H1 (cell line): ENCODE measurements around the gene RAMACL. TPM values are rescaled to one million over a fixed set of nuclear protein-coding genes. Genes with fewer than 3 reads are reported as not detected.

Source experiments
- CTCF ChIA-PET: fragments of 300-600 bp; sonication (Branson Sonifier 250); formaldehyde crosslinking; loops from one replicate; lab custom pipeline; 2021; ENCODE audit not compliant: partially characterized antibody; lab: Charles Lee
- POLR2A ChIA-PET: fragments of 300-600 bp; sonication (Branson Sonifier 250); formaldehyde crosslinking; loops from one replicate; lab custom pipeline; 2021; ENCODE audit warnings: inconsistent platforms; ENCODE audit not compliant: partially characterized antibody; lab: Charles Lee
- DNase-seq, 2 experiments: peaks; one replicate each; pipeline versions ENCODE4 v3.0.0 to v3.0.0-alpha.2; 2010 to 2022; ENCODE audit warnings: low spot score in 2 of 2, low read depth in 1 of 2, mixed read lengths in 1 of 2
- FAIRE-seq: peaks from 2 replicates; lab custom pipeline; 2011; peaks lifted over from hg19 to GRCh38; lab: Jason Lieb, UNC
- H2AFZ ChIP-seq: 2 replicates; pipeline ENCODE4 v1.8.1; 2012; ENCODE audit warnings: low read length, inconsistent platforms
- H2AK5ac ChIP-seq: 2 replicates; pipeline ENCODE4 v1.6.1; 2013; ENCODE audit warnings: low read depth, low read length
- H2BK120ac ChIP-seq: replicated peaks from 2 replicates; pipeline ENCODE3; 2013; ENCODE audit warnings: low read depth, low read length, inconsistent platforms
- H2BK12ac ChIP-seq: 2 replicates; pipeline ENCODE4 v1.6.1; 2013; ENCODE audit warnings: low read depth, low read length
- H2BK15ac ChIP-seq: 2 replicates; pipeline ENCODE4 v1.6.1; 2013; ENCODE audit warnings: low read length
- H2BK20ac ChIP-seq: 2 replicates; pipeline ENCODE4 v1.6.1; 2013; ENCODE audit warnings: low read length
- H2BK5ac ChIP-seq: 2 replicates; pipeline ENCODE4 v1.6.1; 2013; ENCODE audit warnings: low read depth, low read length
- H3K14ac ChIP-seq: 2 replicates; pipeline ENCODE4 v1.6.1; 2013; ENCODE audit warnings: inconsistent platforms; ENCODE audit not compliant: insufficient read length
- H3K18ac ChIP-seq: 2 replicates; pipeline ENCODE4 v1.6.1; 2013; ENCODE audit warnings: low read length; ENCODE audit errors: extremely low read depth
- H3K23ac ChIP-seq: 2 replicates; pipeline ENCODE4 v1.6.1; 2013; ENCODE audit warnings: inconsistent platforms; ENCODE audit not compliant: insufficient read length
- H3K23me2 ChIP-seq: 2 replicates; pipeline ENCODE4 v1.6.1; 2013; ENCODE audit warnings: low read depth, low read length
- H3K27ac ChIP-seq: 2 replicates; pipeline ENCODE4 v1.6.1; 2011; ENCODE audit warnings: low read depth, low read length, inconsistent platforms
- H3K27me3 ChIP-seq, 4 experiments: replicated peaks in 1 of 4; 1 replicate in 1 of 4; 2 replicates in 3 of 4; pipeline versions ENCODE4 v1.6.1 to v1.8.1; 2011 to 2013; ENCODE audit warnings: low read length in 3 of 4, mild to moderate bottlenecking in 3 of 4, inconsistent platforms in 2 of 4, mixed read lengths in 2 of 4, moderate library complexity in 1 of 4; ENCODE audit not compliant: control insufficient read depth in 3 of 4, insufficient read depth in 3 of 4; ENCODE audit errors: extremely low read depth in 1 of 4
- H3K36me3 ChIP-seq, 4 experiments: 2 replicates each; pipeline versions ENCODE4 v1.6.1 to v1.8.1; 2011 to 2013; ENCODE audit warnings: mild to moderate bottlenecking in 4 of 4, low read length in 3 of 4, moderate library complexity in 2 of 4, control low read depth in 1 of 4, inconsistent platforms in 1 of 4; ENCODE audit not compliant: insufficient read depth in 4 of 4, control insufficient read depth in 2 of 4
- H3K4ac ChIP-seq: replicated peaks from 2 replicates; pipeline ENCODE3; 2013; ENCODE audit warnings: low read length, low read depth, mixed read lengths, inconsistent platforms; ENCODE audit not compliant: insufficient read length
- H3K4me1 ChIP-seq, 4 experiments: replicated peaks in 1 of 4; 1 replicate in 1 of 4; 2 replicates in 3 of 4; pipeline versions ENCODE4 v1.6.1 to v1.8.1; 2011 to 2013; ENCODE audit warnings: low read length in 3 of 4, inconsistent platforms in 2 of 4, mixed read lengths in 1 of 4; ENCODE audit not compliant: insufficient read depth in 4 of 4, control insufficient read depth in 3 of 4
- H3K4me2 ChIP-seq, 2 experiments: 2 replicates each; pipeline versions ENCODE4 v1.6.1 to v1.8.1; 2011 to 2013; ENCODE audit warnings: low read depth in 2 of 2, low read length in 2 of 2, control low read depth in 1 of 2, inconsistent platforms in 1 of 2, mild to moderate bottlenecking in 1 of 2; ENCODE audit not compliant: insufficient read depth in 1 of 2
- H3K4me3 ChIP-seq, 4 experiments: fragments of 200-600, 300-600 bp in 1 of 4; sonication (generic), shearing (Covaris generic), sonication (Bioruptor Twin) in 1 of 4; 2 replicates each; pipeline versions ENCODE4 v1.5.1 to v1.8.1; 2011 to 2016; ENCODE audit warnings: low read length in 4 of 4, low read depth in 3 of 4, control low read depth in 2 of 4, inconsistent platforms in 2 of 4, mild to moderate bottlenecking in 2 of 4, mixed read lengths in 1 of 4, moderate library complexity in 1 of 4; ENCODE audit not compliant: insufficient read depth in 2 of 4; ENCODE audit errors: extremely low read depth in 1 of 4
- H3K56ac ChIP-seq: replicated peaks from 2 replicates; pipeline ENCODE3; 2013; ENCODE audit warnings: low read depth, mild to moderate bottlenecking, mixed read lengths, low read length, inconsistent platforms; ENCODE audit not compliant: insufficient read length
- H3K79me1 ChIP-seq: 2 replicates; pipeline ENCODE4 v1.6.1; 2013; ENCODE audit warnings: low read depth, low read length, control low read depth
- H3K79me2 ChIP-seq, 2 experiments: 2 replicates each; pipeline versions ENCODE4 v1.6.1 to v1.8.1; 2012 to 2013; ENCODE audit warnings: low read length in 2 of 2, mild to moderate bottlenecking in 2 of 2, inconsistent platforms in 1 of 2; ENCODE audit not compliant: insufficient read depth in 2 of 2, control insufficient read depth in 1 of 2
- H3K9ac ChIP-seq, 4 experiments: replicated peaks in 1 of 4; 1 replicate in 1 of 4; 2 replicates in 3 of 4; pipeline versions ENCODE4 v1.6.1 to v1.8.1; 2011 to 2013; ENCODE audit warnings: low read depth in 3 of 4, low read length in 3 of 4, control low read depth in 2 of 4, mild to moderate bottlenecking in 2 of 4, moderate library complexity in 2 of 4, inconsistent platforms in 1 of 4; ENCODE audit errors: extremely low read depth in 1 of 4
- H3K9me3 ChIP-seq, 2 experiments: 2 replicates each; pipeline versions ENCODE4 v1.6.1 to v1.8.1; 2012 to 2013; ENCODE audit warnings: mild to moderate bottlenecking in 2 of 2, moderate library complexity in 2 of 2, control low read depth in 1 of 2, inconsistent platforms in 1 of 2, low read depth in 1 of 2, low read length in 1 of 2, mixed read lengths in 1 of 2; ENCODE audit not compliant: insufficient read depth in 2 of 2
- H4K20me1 ChIP-seq, 2 experiments: replicated peaks in 1 of 2; 2 replicates each; pipeline versions ENCODE3 to v1.8.1; 2011 to 2013; ENCODE audit warnings: inconsistent platforms in 2 of 2, low read length in 2 of 2, mild to moderate bottlenecking in 1 of 2; ENCODE audit not compliant: insufficient read depth in 2 of 2, control insufficient read depth in 1 of 2
- H4K5ac ChIP-seq: 2 replicates; pipeline ENCODE4 v1.6.1; 2013; ENCODE audit warnings: low read length, low read depth, mixed read lengths, inconsistent platforms; ENCODE audit not compliant: insufficient read length
- H4K8ac ChIP-seq: 2 replicates; pipeline ENCODE4 v1.8.0; 2013; ENCODE audit warnings: mild to moderate bottlenecking, moderate library complexity, low read length, inconsistent platforms; ENCODE audit not compliant: insufficient read depth; ENCODE audit errors: extremely low read depth
- H4K91ac ChIP-seq: replicated peaks from 2 replicates; pipeline ENCODE3; 2013; ENCODE audit warnings: low read length, mixed read lengths, inconsistent platforms; ENCODE audit not compliant: insufficient read length
- FOSL1 ChIP-seq: IDR thresholded peaks from 2 replicates; pipeline ENCODE4 v1.6.1; 2011; ENCODE audit warnings: mild to moderate bottlenecking, low read depth, low read length, moderate library complexity; ENCODE audit not compliant: insufficient read depth
- POU5F1 ChIP-seq: IDR thresholded peaks from 2 replicates; pipeline ENCODE4 v1.6.1; 2011; ENCODE audit warnings: low read depth, mild to moderate bottlenecking, low read length, moderate library complexity
- SP4 ChIP-seq: IDR thresholded peaks from 2 replicates; pipeline ENCODE4 v1.6.1; 2012; ENCODE audit warnings: low read length, inconsistent platforms
- TCF12 ChIP-seq: IDR thresholded peaks from 2 replicates; pipeline ENCODE4 v1.6.1; 2011; ENCODE audit warnings: low read depth, mild to moderate bottlenecking, low read length
- ZNF274 ChIP-seq: IDR thresholded peaks from 2 replicates; pipeline ENCODE4 v1.7.0; 2012; ENCODE audit warnings: low read length, borderline replicate concordance; ENCODE audit errors: extremely low read depth
- WGBS, 2 experiments: shearing (Covaris generic) in 1 of 2; methylation state at CpG; one replicate each; pipeline versions ENCODE4 v1.1.6 to v1.1.7; 2013 to 2015; ENCODE audit warnings: low lambda C conversion rate in 2 of 2, mixed read lengths in 2 of 2, inconsistent platforms in 1 of 2, low coverage in 1 of 2, missing lambda C conversion rate in 1 of 2; ENCODE audit not compliant: insufficient replicate concordance in 2 of 2, insufficient coverage in 1 of 2, insufficient read length in 1 of 2; ENCODE audit errors: extremely low coverage in 1 of 2, missing lambda C conversion rate in 1 of 2; 5-methylcytosine and 5-hydroxymethylcytosine counted together
- polyA plus RNA-seq, 7 experiments: library from polyadenylated mRNA; depleted of rRNA in 3 of 7; stranded (reverse) in 5 of 7; unstranded in 2 of 7; fragments of >200 nt in 5 of 7; fragments of 200-250 nt in 2 of 7; gene quantifications; 1 replicate in 5 of 7; 2 replicates in 1 of 7; 4 replicates in 1 of 7; pipeline versions ENCODE4 v1.2.1 to v1.2.3, GENCODE V29; 2011 to 2013; ENCODE audit warnings: missing spikeins in 2 of 7, mixed read lengths in 2 of 7
- total RNA-seq: library from RNA; stranded (reverse); fragmentation: NEBNext Ultra II Directional; extraction: Animal tissue kit (Norgen Biotek cat#: 25700); gene quantifications from 2 replicates; pipeline ENCODE4 v1.2.1, GENCODE V29; 2021

RAMACL gene
- total and polyA plus RNA-seq, 2 of the 8 experiments (the other 6 are each of a cell fraction or from before 2014, with no cell fraction given) = 0.23 to 0.97 TPM

GRCh38 chr6:166582258-166582657 lies 4.2 kb downstream of the RAMACL start:
- DNase-seq (no peak), FAIRE-seq (no peak)
- Histone ChIP-seq H2BK15ac (no peak overlapping the region), H2AK5ac (no peak overlapping the region), H3K56ac (no peak overlapping the region), H4K20me1 (peaks cover 0 to 1% of the 10 kb centered on the region in 2 experiments), H3K23me2 (no peaks in the 10 kb centered on the region), H4K91ac (no peak overlapping the region), H2BK12ac (no peak overlapping the region), H3K9me3 (peaks cover 0 to 1% of the 10 kb centered on the region in 2 experiments; a peak in 1 of 4 replicates), H3K79me1 (peaks cover 3% of the 10 kb centered on the region; the same call in 1 of the 2 replicates), H3K4ac (no peak overlapping the region), H3K36me3 (peaks cover 0 to under 1% (median 0%) of the 10 kb centered on the region in 4 experiments; a peak in 1 of 8 replicates), H3K79me2 (peaks cover 0 to 15% of the 10 kb centered on the region in 2 experiments; a peak in 2 of 4 replicates), H3K18ac (peak overlapping the region; percentile 11; the same call in 1 of the 2 replicates), H3K9ac (no peak overlapping the region), H2BK20ac (no peak overlapping the region), H4K5ac (no peak overlapping the region), H3K23ac (no peak overlapping the region), H3K4me1 (peaks cover 0 to 3% (median 0%) of the 10 kb centered on the region in 4 experiments; a peak in 1 of 7 replicates), H2BK5ac (no peak overlapping the region), H3K14ac (no peak overlapping the region), H2AFZ (no peak overlapping the region), H4K8ac (no peak overlapping the region), H3K27me3 (no peaks in the 10 kb centered on the region), H3K4me3 (no peak overlapping the region), H3K4me2 (no peak overlapping the region), H2BK120ac (no peak overlapping the region), H3K27ac (no peak overlapping the region)
- 94% methylated on average over 6 of the region's 6 CpGs; no CpG with 5 or more reads in 1 of the 2 experiments for WGBS, 2 experiments
- TF ChIP-seq POU5F1 (no peak), SP4 (no peak), FOSL1 (no peak), ZNF274 (no peak), TCF12 (no peak)
- CTCF ChIA-PET = interaction anchor here (1.0 to 2.8 kb wide), 2 partner anchors 9 to 48 kb away, joined by 3 to 13 read pairs; no protein-coding TSS in a partner anchor
- POLR2A ChIA-PET = no interaction called here
